GM21423 (cell line): ENCODE results near the gene RASGRF2.
"Not testable (repeated sequence)": the region's sequence is repeated elsewhere in the genome, so short reads cannot be mapped to it uniquely, and the experiment has no call there.

Source experiments
- ATAC-seq: cut with Tn5 transposase; IDR thresholded peaks from one replicate; pipeline ENCODE4 v1.9.1; 2021; ENCODE audit warnings: mild to moderate bottlenecking, moderate library complexity; ENCODE audit not compliant: unreplicated experiment

Gene RASGRF2

DNA sequence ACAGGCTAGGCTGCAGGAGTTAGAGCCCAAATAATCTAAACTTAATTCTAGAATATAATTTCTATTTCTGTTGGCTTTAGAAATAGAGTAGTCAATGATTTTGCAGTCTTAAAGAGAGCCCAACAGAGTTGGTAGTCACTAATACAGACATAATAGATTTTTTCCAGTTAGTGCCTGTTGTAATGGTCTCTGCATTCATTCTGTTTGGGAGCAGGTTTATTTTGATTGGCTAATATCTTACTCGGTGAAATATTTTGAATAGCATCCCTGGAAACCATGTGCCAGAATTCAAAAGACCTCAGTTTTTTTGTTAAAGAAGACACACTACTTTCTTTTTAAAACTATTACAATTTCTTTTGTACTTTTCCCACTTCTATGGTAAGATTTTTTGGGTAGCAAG, 107.2 kb downstream of the RASGRF2 start:
- ATAC-seq = no peak

DNA sequence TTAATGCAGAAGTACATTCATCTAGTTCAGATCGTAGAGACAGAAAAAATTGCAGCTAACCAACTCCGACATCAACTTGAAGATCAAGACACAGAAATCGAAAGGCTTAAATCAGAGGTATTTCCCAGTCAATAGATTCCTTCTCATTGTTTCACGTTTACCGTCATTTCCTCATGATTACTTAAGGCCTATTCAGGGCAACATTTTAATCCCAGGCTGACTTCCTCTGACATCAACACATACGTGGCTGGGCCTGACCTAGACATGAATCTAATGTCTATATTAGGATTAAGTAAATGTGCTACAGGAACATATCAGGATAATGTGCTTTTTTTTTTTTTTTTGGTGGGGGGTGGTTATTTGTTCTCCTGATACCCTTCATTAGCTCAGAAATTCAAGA, 107.9 kb downstream of the RASGRF2 start:
- no peak for ATAC-seq

DNA sequence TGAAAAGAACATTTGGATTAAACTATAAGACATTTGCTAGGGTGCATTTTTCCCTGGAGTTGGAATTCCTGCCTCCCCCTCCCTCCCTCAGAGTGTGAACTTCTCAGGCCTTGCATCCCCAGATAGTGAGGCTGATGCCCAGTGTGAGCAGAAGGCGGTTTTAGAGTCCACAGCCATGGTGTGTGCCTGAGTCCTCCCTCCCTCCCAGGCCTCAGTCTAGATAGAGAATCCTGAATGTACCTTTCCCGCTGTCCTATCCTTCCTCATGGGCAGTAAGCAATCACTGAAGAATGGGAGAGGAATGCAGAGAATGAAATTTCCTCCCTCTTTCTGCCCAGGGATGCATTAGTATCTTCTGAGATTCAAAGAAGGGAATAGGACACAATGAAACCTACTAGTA, 108.5 kb downstream of the RASGRF2 start:
- ATAC-seq = no peak

DNA sequence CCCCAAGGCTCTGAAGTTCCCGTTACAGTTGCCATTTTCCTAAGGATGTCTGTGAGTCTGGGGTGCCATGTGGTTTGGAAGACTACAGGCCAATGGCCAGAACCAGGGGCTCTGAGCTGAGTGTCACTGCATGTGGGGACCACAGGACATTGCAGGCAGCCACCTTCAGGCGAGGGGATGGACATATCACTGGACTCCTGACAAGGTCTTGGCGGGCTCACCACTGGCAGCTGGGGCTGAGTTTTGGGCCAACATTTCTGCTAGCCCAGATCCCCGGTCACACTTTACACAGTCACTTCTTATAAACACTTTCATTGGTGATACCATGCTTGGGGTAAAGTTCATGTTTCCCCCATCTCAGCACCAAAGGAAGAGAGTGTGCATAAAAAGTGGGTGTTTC, 109.8 kb downstream of the RASGRF2 start:
- no peak for ATAC-seq

DNA sequence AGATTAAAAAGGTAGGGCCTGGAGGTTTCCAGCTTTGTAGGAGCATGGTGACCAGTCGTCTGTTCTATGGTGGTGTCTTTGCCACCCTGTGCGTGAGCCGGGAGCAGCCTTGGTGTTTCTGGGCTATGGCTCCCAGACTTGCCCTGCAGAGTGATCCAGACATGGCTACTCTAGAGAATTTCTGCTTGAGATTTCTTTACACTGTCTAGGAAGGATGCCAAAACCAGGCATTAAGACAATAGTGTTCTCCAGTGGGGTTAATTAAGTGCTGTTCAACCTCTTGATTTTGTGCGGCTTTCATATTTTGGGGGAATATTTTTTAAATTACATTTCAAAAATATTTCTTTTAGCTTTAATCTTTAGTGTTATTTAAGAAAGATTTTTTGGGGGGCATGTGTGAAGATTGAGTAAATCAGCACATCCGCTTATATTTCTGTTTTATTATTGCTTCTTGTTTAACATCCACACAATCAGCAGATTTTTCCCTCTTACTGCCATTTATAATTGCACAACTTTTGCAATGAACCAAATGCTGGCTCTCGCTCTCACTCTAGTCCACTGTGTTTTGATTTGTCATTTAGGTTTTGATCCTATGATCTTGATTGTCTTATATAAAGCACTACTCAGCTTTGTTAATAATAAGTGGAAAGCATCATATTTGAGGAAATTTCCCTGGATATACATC, 110.5 kb downstream of the RASGRF2 start:
- no peak for ATAC-seq

DNA sequence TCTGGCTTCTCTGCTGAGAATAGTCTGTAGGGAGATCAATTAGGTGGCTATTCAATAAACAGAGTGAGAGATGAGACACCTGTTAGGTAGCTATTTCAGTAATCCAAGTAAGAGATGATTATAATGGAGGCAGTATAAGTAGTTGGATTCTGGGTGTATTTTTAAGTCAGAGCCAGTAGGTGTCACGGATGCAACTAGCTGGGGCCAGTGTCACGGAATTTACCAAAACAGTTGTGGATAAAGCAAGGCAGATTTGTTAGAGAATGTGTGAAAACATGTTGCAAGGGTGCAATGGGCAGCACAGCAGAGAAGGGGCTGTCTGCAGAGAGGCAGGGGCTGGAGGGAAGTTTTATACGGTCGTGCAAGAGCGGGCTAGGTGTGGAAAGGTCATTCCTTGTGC, 114.9 kb downstream of the RASGRF2 start:
- no peak for ATAC-seq

DNA sequence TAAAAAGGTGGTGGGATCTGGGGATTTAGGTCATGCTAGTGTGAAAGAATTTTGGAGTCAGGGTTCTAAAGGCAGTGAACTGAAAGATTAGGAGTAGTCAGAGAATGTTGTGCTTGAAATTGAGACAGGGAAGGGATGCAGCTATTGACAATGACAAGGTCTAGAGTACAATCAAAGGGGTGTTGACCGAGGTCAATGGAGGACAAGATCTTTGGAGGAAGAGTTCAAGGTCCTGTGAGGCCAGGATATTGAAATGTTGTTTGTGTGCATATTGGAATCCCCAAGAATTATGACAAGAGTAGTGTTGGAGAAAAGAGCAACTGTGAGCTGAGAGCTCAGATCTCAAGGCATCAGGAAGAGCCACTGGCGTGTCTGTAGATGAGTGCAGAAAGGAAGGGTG, 116.9 kb downstream of the RASGRF2 start:
- ATAC-seq = no peak

DNA sequence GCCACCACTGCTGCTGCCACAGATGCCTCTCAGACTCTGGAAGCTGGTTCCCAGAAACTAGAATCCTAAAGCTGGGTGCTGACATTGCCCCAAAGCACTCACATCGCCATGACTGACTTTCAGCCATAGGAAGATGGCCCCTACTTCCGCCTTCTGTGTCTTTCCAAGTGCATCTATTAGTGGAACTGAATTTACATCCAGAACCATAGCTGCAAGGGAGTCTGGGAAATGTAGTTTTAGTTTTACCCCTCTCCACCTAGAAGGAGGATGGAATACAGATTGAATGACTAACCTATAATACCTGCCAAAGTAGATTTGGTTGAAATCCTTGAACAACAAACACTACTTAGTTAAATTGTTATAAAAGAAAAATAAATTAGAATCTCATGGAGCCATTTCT, 118.8 kb downstream of the RASGRF2 start:
- no peak for ATAC-seq

DNA sequence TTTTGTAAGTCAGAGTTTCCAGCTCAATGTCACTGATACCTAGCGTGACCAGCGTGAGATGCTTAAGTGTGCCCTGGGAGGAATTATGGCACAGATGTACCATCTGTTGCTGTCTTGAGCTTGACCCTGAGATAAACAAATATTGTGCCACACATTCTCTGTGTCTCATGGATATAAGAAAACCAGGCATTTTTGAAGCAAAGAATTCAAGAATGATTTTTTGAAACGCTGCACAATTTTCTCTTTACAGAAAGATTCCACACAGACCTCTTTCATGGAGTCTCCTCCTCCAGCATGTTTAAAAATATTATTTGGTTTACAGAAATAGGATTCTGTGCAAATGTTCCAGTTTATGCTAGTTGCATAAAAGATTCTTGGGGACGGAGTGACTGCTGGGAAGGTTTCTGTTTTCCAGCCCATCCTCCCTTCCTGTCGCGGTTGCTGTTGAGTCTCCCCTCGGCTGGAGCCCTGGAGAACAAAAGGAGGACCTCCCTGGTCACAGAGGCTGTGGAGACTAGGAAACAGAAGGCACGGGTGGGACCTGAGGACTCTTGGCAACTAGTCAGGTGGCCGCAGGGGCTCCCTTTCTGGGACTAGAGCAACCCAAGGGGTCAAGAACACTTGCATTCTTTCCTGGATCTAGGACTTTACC, 120.8 kb downstream of the RASGRF2 start:
- ATAC-seq = no peak

DNA sequence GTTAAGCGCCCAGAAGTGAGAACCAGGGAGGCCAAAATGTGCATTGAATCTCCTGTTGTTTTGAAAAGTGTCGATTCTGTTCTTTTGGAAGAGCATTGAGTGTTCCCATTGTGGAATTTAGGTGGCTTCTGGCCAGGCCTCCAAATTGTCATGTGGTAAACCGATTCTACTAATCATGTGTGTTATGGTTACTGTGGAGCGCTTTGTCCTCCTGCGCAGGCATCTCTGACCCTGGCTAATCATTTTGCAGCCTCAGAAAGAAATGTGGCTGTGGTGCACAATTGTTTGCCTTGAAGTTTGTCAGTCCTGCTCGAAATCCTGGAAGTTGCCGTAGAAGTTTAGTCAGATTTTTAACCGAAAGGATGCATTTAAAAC, 121.3 kb downstream of the RASGRF2 start:
- ATAC-seq = no peak

DNA sequence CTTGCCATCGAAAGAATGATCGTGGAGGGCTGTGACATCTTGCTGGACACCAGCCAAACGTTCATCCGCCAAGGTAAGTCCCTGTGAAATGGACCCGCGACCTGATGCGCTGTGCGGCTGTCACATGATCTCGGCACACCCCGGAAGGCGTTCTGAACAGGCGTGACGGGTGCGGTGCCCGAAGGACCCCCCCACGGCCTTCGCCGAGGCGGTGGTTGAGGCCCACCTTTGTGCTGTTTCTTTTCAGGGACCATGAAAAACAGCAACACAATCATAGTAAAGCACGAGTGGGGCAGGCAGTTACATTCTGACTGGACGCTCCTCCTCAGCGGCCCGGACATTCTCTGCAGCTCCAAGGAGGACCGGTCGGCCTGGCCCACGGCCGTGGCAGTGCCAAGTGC, 126.7 kb downstream of the RASGRF2 start:
- no peak for ATAC-seq

DNA sequence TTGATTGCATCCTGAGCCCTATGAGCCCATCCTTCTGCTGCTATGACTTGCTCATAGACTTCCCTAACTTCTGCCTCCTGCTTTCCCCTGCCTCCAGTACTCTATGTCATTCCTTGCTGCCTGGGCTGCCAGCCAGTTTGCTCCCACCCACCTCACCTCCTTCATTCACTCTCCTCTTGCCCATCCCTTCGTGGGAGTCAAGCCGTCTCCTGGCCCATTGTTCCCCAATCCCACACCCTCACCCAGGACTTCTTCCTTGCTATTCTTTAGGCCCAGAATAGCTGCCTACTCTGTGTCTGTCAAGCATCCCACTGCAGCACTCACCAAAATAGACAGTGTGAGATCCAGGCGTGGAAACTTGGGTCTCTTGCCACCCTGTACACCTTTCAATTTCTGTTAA, 131.0 kb downstream of the RASGRF2 start:
- no peak for ATAC-seq

DNA sequence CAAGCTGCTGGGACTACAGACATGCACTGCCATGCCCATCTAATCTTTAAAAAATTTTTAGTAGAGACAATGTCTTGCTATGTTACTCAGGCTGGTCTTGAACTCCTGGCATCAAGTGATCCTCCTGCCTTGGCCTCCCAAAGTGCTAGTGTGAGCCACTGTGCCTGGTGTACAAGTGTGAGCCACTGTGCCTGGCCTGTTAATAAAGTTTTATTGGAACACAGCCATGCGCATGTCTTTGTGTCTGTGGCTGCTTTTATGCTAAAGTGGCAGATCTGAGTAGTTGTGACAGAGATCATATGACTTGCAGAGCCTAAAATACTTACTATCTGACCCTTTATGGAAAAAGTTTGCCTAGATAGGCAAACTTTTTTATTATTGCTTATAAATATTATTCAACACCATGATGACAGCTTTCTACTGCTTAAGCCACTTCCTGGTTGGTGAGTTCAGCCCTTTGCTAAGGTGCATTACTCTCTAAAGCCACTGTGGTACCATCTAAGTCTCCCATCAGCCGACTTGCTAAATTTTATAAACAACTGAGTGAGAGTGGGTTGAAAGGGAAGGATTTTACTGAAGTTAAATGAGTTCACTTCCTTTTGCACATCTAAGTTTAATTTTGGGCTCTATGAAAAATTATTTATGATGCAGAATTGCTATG, 133.5 kb downstream of the RASGRF2 start:
- ATAC-seq = no peak

DNA sequence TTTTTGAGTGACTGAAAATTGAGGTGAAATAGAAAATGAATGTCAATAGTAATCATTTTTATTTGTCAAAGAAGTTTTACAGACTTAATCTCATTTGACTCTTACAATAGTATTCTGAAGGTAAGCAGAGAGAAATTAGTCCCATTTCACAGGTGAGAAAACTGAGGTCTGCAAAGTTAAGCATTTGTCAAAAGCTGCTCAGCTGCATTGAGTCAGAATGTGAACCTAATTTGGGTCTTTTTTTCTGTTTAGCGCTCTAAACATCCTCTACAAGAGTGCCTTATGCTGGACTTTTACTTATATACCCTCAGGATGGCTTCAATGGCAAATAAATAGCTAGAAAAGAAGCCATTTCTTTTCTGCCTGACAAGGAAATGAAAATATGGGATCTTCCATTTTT, 135.7 kb downstream of the RASGRF2 start:
- ATAC-seq = no peak

DNA sequence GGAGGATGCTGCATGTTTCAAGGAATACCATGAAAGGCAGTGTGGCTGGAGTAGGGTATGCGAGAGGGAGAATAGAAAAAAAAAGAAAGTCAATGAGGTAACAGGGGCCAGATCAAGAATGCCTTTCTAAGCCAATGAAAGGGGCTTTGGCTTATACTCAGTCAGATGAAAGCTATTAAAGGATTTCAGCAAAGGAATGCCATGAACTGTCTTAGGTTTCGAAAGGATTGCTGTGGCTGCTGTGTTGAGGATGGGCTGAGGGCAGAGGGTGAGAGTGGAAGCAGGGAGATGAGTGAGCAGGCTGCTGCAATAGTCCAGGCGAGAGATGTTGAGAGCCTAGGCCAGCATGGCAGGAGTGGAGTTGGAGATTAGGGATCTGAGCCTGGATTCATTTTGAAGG, 137.6 kb downstream of the RASGRF2 start:
- ATAC-seq = no peak

DNA sequence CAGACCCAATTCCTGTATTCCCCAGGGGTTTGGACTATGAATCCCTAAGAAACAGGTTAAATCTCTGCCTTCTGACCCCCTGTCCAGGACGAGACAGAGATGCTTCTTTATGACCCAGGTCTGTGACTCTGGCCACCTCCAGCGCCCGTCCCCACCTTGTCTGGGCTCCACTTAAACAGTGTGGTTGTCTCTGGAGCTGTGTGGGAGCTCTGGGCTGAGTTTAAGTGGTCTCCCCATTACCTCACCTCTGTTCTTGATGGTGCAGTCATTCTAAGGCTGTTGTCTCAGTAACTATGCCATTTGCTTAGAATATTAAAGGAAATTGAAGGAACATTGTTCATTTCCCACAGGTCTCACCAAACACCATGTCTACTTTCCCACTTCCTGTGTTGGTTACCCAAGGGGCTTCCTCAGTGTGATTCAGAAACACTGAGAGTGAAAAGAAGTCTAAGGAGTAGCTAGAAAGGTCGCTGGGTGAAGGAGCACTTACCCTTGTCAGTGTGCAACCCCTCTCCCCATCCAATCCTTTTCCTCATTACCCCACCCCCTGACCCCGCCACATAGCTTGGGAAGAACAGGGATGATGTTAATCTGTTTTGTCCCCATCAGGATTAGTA, 145.2 kb downstream of the RASGRF2 start:
- no peak for ATAC-seq

DNA sequence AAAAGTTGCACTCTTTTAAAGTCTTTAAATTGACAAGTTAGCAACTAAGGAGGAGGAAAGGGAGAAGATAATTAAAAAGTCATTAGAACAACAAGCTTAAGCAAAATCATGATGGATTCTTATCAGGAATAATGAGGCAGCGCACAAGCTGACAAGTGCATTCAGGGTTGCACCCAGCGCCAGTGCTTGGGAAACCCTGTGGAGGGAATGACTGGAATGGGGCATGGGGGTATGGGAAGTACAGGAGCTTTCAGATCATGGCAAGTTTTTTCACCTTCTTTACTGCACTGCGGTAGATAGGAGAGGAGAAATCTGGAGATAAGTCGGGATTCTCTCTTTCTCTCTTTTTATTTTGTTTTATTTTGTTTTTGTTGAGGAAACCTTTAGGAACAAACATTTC, 155.1 kb downstream of the RASGRF2 start:
- no peak for ATAC-seq

DNA sequence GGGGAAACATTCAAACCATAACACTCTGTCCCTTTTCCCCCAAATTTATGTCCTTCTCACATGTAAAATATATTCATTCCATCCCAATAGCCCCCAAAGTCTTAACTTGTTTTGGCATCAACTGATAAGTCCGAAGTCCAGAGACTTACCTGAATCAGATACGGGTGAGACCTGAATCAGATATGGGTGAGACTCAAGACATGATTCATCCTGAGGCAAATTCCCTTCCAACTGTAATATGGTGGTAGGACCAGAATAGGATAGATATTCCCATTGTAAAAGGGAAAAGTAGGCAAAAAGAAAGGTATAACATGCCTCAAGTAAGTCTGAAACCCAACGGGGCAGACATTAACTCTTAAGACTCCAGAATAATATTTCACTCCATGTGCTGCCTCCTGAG, 157.4 kb downstream of the RASGRF2 start:
- no peak for ATAC-seq

DNA sequence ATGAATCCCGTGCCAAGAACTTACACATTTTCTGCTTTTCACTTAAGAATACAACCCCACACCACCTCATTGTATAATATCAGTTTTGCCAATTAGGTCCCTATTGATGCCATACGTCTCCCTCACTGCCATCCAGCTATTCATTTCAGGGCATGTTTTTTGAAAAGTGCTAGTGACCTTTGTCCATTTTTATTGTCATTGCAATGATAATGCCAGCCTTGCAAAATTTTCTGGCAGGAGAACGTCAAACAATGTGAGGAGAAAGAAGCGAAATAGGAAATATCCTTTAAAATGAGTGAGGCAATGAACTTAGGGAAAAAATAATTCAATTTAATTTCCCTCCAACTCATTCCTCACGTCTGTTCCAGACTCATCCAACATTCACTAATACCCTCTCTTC, 161.1 kb downstream of the RASGRF2 start:
- no peak for ATAC-seq

DNA sequence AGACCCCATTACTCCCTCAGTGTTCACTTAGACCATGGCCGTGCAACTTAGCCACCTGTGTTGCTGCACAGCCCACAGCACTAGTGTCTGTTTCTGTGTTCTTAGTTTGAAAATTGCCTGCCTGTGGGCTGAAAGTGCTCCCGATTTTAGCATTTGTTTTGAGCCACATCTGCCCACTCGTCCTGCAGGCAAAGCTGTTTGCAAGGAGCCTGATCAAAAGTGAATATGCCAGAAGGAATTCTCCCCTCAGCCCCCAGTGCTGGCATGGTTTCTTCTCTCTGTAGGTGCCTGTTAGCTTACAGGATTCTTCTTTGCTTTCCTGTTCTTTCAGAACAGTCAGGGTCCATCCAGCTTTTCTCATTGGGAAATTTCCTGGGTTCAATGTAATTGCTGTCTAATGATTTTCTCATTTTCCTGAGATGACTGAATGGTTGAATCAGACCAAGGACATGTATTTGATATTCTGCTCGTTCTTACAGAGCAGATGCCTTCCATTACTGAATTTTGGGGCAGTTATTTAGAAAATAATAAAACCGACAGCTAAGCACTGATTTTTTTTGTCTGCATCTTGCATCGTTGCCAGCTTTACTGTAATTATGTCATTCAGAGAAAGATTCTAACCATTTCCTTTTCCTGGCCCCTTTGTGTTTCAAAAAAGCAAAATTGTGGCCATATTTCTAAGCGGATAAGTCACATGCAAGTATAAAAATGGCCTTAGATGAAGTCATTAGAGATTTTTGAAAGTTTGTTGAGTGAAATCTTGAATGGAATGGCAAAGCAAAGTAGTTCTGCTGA, 161.9 kb downstream of the RASGRF2 start:
- no peak for ATAC-seq

DNA sequence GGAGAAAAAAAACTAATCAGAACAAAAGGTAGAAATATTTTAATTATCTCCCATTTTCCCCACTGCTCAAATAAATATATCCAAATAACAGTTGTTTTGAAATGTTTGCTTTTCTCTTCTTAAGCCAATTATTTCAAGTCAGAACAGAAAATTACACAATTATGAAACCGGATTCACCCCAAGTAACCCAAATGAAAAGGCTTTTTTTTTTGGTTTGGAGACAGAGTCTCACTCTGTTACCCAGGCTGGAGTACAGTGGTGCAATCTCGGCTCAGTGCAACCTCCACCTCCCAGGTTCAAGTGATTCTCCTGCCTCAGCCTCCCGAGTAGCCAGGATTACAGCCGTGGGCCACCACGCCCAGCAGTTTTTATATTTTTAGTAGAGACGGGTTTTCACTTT, 164.5 kb downstream of the RASGRF2 start:
- not testable (repeated sequence) for ATAC-seq
